Activated CD4-positive, alpha-beta T cell treated with anti-CD3 and anti-CD28 coated beads, Interleukin-2, amount 10 ng/mL, durations not matched to agents 7 days and 5 days (primary cell): Measurements from ENCODE around the gene DHX58. TPM values are rescaled to one million over a fixed set of nuclear protein-coding genes. Genes with fewer than 3 reads are reported as not detected.
A peak's percentile ranks its signal among the peaks of the same experiment; 100 is the strongest.

ENCODE experiments used
- CTCF ChIA-PET: fragments of 350-600 bp; sonication (Branson Sonifier 250); formaldehyde crosslinking; loops from one replicate; lab custom pipeline; 2021; ENCODE audit warnings: antibody characterized with exemption; lab: Charles Lee
- POLR2A ChIA-PET: fragments of 350-600 bp; sonication (Branson Sonifier 250); formaldehyde crosslinking; loops from one replicate; lab custom pipeline; 2021; ENCODE audit warnings: antibody characterized with exemption; lab: Charles Lee
- DNase-seq: peaks from one replicate; pipeline ENCODE4 v3.0.0-alpha.2; 2020
- H3K27ac Mint-ChIP-seq: one replicate; pipeline ENCODE4 v1.8.0; 2021; ENCODE audit warnings: mild to moderate bottlenecking, moderate library complexity, mixed read lengths
- H3K27me3 Mint-ChIP-seq: one replicate; pipeline ENCODE4 v1.8.0; 2021; ENCODE audit warnings: mixed read lengths
- H3K36me3 Mint-ChIP-seq: one replicate; pipeline ENCODE4 v1.8.0; 2021; ENCODE audit warnings: low read depth, mixed read lengths
- H3K4me1 Mint-ChIP-seq: one replicate; pipeline ENCODE4 v1.8.0; 2021; ENCODE audit warnings: mixed read lengths
- H3K4me3 Mint-ChIP-seq: one replicate; pipeline ENCODE4 v1.8.0; 2021; ENCODE audit warnings: mild to moderate bottlenecking, moderate library complexity, mixed read lengths
- H3K9me3 Mint-ChIP-seq: one replicate; pipeline ENCODE4 v1.8.0; 2021; ENCODE audit warnings: mixed read lengths
- total RNA-seq, 2 experiments: library from RNA; stranded (reverse); gene quantifications; one replicate each; pipeline ENCODE4 v1.2.3, GENCODE V29; 2021

Gene DHX58
- total RNA-seq, 2 experiments from 2014 or later, result 52.4 to 54.3 TPM

DNA sequence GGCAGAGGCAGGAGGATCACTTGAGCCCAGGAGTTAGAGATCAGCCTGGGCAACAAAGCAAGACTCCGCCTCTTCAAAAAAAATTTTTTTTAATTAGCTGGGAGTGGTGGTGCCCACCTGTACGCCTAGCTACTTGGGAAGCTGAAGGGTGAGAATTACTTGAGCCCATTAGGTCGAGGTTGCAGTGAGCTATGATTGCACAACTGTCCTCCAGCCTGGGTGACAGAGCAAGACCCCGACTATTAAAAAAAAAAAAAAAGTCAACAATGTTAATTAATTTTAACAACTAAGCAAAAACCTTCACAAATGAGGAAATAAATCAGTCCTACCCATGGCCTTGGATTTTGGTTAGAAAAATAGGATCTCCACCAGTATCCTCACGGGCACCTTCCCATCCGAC lies 5.4 kb downstream of the DHX58 start:
- DNase-seq, result no peak
- peaks cover 47% of the 10 kb centered on the region for H3K4me1 Mint-ChIP-seq
- H3K36me3 Mint-ChIP-seq, result peaks cover 28% of the 10 kb centered on the region
- no peaks in the 10 kb centered on the region for H3K27me3 Mint-ChIP-seq
- H3K9me3 Mint-ChIP-seq, result no peaks in the 10 kb centered on the region
- H3K4me3 Mint-ChIP-seq, result peak overlapping the region; percentile 65
- CTCF ChIA-PET, result interaction anchor here (0.9 to 2.4 kb wide), 5 partner anchors 15 to 105 kb away, joined by 3 to 7 read pairs (median 3); partner anchors contain the start of genes DNAJC7 and NKIRAS2
- peak overlapping the region; percentile 57 for H3K27ac Mint-ChIP-seq
- POLR2A ChIA-PET, result interaction anchor here (1.0 to 1.1 kb wide), 2 partner anchors 89 to 90 kb away, joined by 3 to 4 read pairs; partner anchors contain the start of gene DNAJC7

DNA sequence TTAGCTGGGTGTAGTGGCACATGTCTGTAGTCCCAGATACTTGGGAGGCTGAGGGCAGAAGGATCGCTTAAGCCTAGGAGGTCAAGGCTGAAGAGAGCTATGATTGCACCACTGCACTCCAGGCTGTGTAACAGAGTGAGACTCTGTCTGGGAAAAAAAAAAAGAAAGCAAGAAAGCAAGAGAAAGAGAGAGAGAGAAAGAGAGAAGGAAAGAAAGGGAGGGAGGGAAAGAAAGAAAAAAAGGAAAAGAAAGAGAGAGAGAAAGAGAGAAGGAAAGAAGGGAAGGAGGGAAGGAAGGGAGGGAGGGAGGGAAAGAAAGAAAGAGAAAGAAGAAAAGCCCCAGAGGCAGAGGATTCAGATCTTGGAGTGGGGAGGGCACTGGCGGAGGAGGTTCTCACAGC lies 6.5 kb downstream of the DHX58 start:
- no peak overlapping the region for H3K4me3 Mint-ChIP-seq
- H3K36me3 Mint-ChIP-seq, result peaks cover 24% of the 10 kb centered on the region
- ChIA-PET POLR2A (no interaction called here), CTCF (interaction anchor here (0.8 to 2.4 kb wide), 5 partner anchors 10 to 88 kb away, joined by 3 to 7 read pairs (median 4); partner anchors contain the start of genes DNAJC7 and NKIRAS2)
- DNase-seq, result no peak
- H3K9me3 Mint-ChIP-seq, result no peaks in the 10 kb centered on the region
- no peaks in the 10 kb centered on the region for H3K27me3 Mint-ChIP-seq
- no peak overlapping the region for H3K27ac Mint-ChIP-seq
- peaks cover 36% of the 10 kb centered on the region for H3K4me1 Mint-ChIP-seq

DNA sequence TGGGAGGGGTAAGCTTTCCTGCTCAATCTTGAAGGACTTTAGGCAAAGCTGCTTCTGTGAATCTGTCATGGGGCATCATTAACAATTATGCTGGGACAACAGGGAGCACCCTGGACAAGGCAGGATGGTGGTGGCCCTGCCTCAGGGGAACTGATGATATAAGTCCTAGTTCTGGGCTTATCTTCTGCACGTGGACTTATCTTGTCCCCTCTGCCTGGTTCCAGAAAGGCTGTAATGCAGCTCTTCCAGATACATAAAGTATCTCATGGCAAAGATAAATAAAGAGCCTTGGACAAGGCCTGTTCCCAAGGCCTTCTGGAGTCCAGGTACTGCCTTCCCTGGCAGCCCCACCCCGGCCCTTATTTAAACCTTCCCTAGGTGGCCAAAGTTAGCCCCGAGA lies 8.2 kb downstream of the DHX58 start:
- H3K27me3 Mint-ChIP-seq, result peaks cover 2% of the 10 kb centered on the region
- CTCF ChIA-PET, result interaction anchor here (0.6 to 1.7 kb wide), 5 partner anchors 31 to 301 kb away, joined by 3 to 5 read pairs (median 4); partner anchors contain the start of gene NKIRAS2
- DNase-seq, result no peak
- H3K9me3 Mint-ChIP-seq, result no peaks in the 10 kb centered on the region
- no peak overlapping the region for H3K4me3 Mint-ChIP-seq
- H3K27ac Mint-ChIP-seq, result no peak overlapping the region
- POLR2A ChIA-PET, result no interaction called here
- H3K4me1 Mint-ChIP-seq, result peaks cover 24% of the 10 kb centered on the region
- H3K36me3 Mint-ChIP-seq, result peaks cover 15% of the 10 kb centered on the region

DNA sequence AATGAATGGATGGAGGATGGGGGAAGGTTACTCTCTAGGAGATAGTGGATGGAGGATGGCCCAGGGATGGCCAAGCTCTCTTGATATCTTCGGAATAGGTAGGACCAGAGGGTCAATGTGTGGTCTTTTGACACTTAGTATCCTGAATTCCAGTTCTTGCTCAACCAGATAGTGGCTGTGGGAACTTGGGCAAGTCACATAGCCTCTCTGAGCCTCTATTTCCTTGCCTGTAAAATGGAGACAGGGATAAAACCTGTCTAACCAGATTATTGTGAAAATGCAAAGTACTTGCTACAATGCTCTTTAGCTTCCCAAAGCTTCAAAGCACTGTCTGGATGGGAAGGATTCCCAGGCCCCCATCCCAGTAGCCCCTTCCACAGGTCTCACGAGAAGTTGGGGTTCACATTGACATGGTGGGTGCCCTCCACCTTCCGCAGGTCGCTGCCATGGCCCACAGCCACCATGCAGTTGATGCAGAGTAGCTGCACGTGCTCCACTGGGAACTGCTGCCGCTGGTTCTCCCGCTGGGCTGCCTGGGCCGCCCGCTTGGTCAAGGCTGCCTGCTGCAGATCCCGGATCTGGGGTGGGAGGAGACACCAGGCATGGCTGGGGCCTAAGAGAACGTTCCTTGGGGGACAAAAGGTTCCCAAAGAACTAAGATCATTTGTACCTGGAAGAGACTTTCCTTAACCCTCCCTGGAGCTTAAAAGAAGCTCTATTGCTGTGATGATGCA lies 9.1 kb downstream of the DHX58 start:
- no peak overlapping the region for H3K4me3 Mint-ChIP-seq
- no peak overlapping the region for H3K27ac Mint-ChIP-seq
- peaks cover 16% of the 10 kb centered on the region for H3K4me1 Mint-ChIP-seq
- POLR2A ChIA-PET, result interaction anchor here (0.7 kb wide), 1 partner anchor 27 kb away, joined by 4 read pairs; no protein-coding TSS in a partner anchor
- peaks cover 5% of the 10 kb centered on the region for H3K27me3 Mint-ChIP-seq
- CTCF ChIA-PET, result interaction anchor here (0.6 to 1.7 kb wide), 6 partner anchors 30 to 302 kb away, joined by 3 to 5 read pairs (median 4); partner anchors contain the start of gene NKIRAS2
- DNase-seq, result no peak
- H3K36me3 Mint-ChIP-seq, result peaks cover 13% of the 10 kb centered on the region
- no peaks in the 10 kb centered on the region for H3K9me3 Mint-ChIP-seq

DNA sequence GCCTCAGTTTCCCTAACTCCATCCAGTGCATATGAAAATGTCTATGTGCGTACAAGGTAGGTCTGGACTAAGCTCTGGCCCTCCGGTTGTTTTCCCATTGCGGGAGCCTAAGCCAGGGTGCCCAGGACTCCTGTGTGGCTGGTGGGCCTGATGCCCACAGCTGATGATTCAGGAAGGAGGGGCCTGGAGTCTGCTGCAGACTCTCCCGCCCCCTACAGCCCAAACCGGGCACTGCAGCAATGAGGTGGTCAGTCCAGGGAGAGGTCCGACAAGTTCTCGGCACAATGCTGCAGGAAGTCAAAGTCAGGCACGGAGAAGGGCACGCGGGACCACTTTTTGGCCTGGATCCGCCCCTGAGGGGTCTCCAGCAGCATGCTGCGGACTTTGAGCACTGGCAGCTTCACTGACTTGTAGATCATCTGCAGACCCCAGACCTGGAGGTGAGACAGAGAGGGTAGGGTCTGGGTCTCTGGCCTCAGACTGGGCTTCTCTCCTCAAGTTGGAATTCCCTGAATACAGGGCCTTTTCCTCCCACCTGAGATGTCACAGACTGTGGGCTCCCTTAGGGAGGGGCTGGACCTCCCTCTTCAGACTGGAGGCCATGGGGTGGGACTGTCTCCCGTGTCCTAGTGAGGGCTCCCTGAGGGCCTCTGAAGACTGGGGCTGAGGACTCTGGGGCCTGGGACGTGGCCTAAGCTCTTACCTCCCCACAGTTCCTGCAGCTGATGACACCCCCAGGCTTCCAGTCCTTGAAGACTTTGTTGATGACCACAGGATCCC lies 10.8 kb downstream of the DHX58 start:
- Mint-ChIP-seq H3K36me3 (peaks cover 6% of the 10 kb centered on the region), H3K27me3 (peaks cover 18% of the 10 kb centered on the region), H3K4me1 (peaks cover 11% of the 10 kb centered on the region), H3K4me3 (no peak overlapping the region), H3K27ac (no peak overlapping the region), H3K9me3 (no peaks in the 10 kb centered on the region)
- CTCF ChIA-PET, result interaction anchor here (0.6 to 2.1 kb wide), 10 partner anchors 9 to 84 kb away, joined by 3 to 9 read pairs (median 4); no protein-coding TSS in a partner anchor
- POLR2A ChIA-PET, result no interaction called here
- DNase-seq, result peak; percentile 66

DNA sequence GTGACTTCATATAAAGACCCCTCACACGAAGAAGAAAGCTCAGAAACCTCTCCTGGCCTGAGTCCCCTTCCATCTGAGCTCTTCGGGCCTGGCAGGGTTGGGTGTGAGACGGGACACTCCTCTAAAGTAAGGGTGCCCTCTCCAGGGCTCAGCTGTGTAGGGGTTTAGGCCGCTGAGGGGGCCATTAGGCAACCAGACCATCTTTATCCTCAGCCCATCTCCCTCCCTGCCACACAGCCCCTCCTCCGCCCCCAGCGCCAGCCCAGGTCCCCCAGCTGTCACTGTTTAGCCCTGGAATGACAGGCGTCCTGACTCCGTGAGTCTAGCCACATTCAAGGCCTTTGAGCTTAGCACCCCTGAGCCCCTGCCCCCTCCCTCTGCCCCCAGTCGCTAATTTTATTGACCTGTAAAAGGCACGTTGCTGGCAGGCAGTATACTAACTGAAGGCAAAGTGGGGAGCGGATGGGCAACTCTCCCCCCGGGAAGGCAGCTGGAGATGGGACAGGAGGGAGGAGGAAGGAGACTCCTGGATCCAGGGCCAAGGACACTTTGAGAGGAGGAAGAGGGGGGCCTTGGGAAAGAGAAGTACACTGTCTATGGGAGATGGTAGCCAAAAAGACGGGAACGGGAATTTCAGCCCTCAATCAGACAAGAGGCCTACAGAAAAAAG lies 13.6 kb downstream of the DHX58 start:
- Mint-ChIP-seq H3K4me3 (no peak overlapping the region), H3K9me3 (no peaks in the 10 kb centered on the region), H3K36me3 (no peaks in the 10 kb centered on the region), H3K4me1 (peaks cover 8% of the 10 kb centered on the region), H3K27ac (no peak overlapping the region), H3K27me3 (peaks cover 30% of the 10 kb centered on the region)
- no peak for DNase-seq
- POLR2A ChIA-PET, result no interaction called here
- CTCF ChIA-PET, result interaction anchor here (1.1 to 1.6 kb wide), 2 partner anchors 31 to 33 kb away, joined by 3 to 6 read pairs; no protein-coding TSS in a partner anchor

DNA sequence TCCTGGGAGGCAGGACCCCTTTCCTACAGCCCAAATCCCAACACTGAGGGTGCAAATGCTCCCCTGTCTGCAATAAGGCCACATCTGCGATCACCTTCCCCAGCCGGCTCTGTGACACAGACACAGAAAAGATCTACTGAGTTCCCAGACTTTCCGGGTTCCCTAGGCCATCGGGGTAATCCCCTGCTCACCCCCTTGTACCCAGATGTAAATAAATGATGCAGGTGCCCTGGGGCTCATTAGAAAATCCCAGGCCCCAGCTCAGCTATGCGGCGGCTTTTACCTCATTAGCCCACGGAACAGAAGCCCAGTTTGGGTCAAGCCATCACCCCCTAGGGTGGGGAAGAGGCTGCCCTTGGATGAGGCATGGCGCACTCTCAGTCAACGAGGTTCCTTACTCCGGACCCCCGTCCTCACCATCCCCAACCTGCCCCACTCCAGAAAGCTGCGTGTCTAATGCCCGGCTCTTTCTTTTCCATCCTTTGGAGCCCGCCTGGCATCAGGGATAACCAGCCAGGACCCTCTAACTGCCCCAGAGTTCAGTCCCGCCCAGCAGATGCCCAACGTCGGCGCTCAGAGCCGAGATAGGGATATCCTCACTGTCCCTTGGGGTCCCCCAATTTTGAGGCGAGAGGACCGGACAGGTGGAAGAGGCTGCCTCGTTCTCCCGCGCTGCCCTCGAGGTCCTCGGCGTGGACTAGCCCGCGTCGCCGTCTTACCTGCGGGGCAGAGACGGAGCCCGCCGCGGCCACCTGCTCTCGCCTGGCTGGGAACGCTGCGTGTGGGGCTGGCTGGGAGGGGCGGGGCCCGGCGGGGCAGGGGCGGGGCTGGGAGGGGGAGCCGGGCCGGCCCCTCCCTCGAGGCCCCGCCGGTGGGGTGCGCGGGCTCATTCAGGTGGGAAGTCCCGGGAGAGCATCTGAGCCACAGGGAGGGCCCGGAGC lies 14.6 kb downstream of the DHX58 start, which contains the start of gene ZNF385C:
Gene ZNF385C (minus strand): TSS at position 783 of the 941 bp plus-strand sequence. CDS start 35,417 bp downstream, outside the sequence.
- POLR2A ChIA-PET, result no interaction called here

DNA sequence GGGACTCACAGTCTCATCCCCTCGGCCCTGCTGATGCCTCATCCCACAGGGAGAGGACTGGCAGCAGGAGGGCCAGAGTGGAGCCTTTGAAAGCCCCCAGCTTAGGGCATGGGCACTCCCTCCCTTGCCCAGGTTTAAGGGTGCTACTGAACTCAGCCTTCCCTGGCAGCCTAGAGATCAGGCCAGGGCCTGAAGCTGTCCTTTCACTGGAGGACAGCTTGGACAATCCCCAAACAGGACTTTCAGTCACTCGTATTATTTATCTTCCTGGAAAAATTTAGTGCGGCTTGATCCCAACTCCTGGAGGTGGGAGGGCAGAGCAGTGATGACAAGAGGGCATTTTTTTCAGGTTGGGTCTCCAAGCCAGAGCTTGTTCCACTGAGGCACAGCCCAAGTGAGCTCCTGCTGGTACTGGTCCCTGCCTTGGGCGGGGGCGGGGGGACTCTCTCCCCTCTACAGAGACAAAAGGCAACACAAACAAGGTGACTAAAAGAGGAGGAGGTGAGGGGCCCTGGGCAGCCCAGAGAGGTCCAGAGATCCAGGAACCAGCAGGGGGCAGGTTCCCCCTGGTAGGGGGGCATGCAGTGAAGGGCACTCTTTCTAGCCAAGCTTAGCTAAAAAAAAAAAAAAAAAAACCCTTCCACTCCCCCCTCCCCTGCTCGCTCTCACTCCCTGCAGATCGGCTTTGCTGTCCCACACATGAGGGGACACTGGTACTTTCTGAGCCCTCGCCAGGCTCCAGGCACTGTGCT lies 16.0 kb downstream of the DHX58 start:
- DNase-seq, result no peak
- Mint-ChIP-seq H3K27me3 (peaks cover 33% of the 10 kb centered on the region), H3K9me3 (no peaks in the 10 kb centered on the region), H3K4me1 (peaks cover 8% of the 10 kb centered on the region), H3K36me3 (no peaks in the 10 kb centered on the region), H3K27ac (no peak overlapping the region), H3K4me3 (no peak overlapping the region)
- ChIA-PET POLR2A (no interaction called here), CTCF (interaction anchor here (0.7 to 2.0 kb wide), 7 partner anchors 8 to 71 kb away, joined by 3 to 7 read pairs (median 3); partner anchors contain the start of gene DHX58)

More for the DNA sequence above, 14.6 kb downstream of the DHX58 start, which contains the start of gene ZNF385C:
- Mint-ChIP-seq H3K4me3 (no peak within 1 kb of the TSS), H3K27ac (no peak within 1 kb of the TSS), H3K36me3 (no peaks in the 10 kb centered on the region), H3K4me1 (peaks cover 8% of the 10 kb centered on the region), H3K9me3 (no peaks in the 10 kb centered on the region), H3K27me3 (peaks cover 30% of the 10 kb centered on the region)
- DNase-seq, result peak; percentile 21
- CTCF ChIA-PET, result interaction anchor here (1.1 to 2.0 kb wide), 6 partner anchors 14 to 33 kb away, joined by 3 to 7 read pairs (median 3); partner anchors contain the start of gene DHX58

DNA sequence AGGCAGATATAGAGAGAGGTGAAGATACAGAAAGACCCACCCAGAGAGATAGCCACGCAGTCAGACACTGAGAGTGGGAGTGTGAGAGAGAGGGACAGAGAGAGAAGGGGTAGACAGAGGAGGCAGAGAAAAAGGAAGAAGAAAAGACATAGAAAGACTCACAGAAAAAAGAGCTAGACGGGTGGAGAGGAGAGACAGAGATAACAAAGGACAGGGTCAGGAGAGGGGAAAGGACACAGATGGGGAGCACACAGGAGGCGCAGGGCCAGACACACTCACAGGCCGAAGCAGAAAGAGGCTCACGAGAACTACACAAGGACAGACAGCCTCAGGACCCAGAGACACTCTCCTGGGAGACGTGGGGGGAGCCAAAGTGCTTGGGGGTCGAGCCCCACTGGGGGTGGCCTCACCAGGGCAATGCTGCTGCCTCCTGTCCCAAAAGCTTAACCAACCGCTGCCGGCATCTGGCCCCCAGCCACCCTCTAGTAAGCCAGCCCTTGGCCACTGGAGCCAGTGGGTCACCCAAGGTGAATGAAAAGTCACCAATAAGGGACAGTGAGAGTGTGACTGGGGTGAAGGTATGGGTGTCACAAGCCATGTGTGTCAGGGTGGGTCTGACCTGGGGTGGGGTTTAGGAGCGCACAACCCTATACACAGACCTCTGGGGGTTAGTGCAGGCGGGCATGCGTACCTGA lies 18.0 kb downstream of the DHX58 start:
- no peaks in the 10 kb centered on the region for H3K36me3 Mint-ChIP-seq
- CTCF ChIA-PET, result interaction anchor here (0.6 kb wide), 1 partner anchor 251 kb away, joined by 3 read pairs; no protein-coding TSS in a partner anchor
- POLR2A ChIA-PET, result no interaction called here
- peaks cover 39% of the 10 kb centered on the region for H3K27me3 Mint-ChIP-seq
- H3K4me3 Mint-ChIP-seq, result no peak overlapping the region
- H3K9me3 Mint-ChIP-seq, result no peaks in the 10 kb centered on the region
- no peak for DNase-seq
- H3K4me1 Mint-ChIP-seq, result peaks cover 8% of the 10 kb centered on the region
- no peak overlapping the region for H3K27ac Mint-ChIP-seq

DNA sequence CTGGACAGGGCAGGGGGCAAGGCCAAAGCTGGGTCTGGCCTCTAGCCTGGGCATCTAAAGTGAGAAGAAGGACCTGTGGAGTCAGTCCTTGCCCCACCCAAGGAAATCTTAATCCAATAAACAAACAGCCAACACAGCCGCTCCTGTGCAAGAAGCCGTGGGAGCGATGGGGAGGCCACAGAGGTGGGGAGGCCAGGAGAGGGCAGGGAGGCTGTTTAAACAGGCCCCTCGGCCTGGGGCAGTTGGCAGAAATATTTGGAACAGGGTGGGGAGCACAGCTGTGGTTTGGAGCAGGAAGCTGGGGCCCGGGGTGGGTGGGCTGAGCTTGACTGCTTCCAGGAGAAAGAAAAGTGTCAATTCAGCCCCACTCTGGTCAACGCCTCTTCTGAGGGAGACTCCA lies 19.6 kb downstream of the DHX58 start:
- Mint-ChIP-seq H3K27me3 (peaks cover 34% of the 10 kb centered on the region), H3K4me1 (peaks cover 6% of the 10 kb centered on the region), H3K9me3 (no peaks in the 10 kb centered on the region), H3K27ac (no peak overlapping the region), H3K36me3 (no peaks in the 10 kb centered on the region), H3K4me3 (no peak overlapping the region)
- DNase-seq, result no peak
- CTCF ChIA-PET, result interaction anchor here (1.3 to 1.9 kb wide), 3 partner anchors 18 to 65 kb away, joined by 3 to 4 read pairs (median 3); no protein-coding TSS in a partner anchor
- POLR2A ChIA-PET, result no interaction called here
